ENCODE data around the gene NSL1. TPM values are rescaled to one million over a fixed set of nuclear protein-coding genes. Genes with fewer than 3 reads are reported as not detected.

The NSL1 gene
- total RNA-seq, 1 experiment from 2014 or later, result 36.4 TPM

- TF ChIP-seq REST (IDR thresholded peaks at IDR 0.05; ENCODE audit: low read depth), result no peak
Observed at GRCh38 chr1:212684076-212684475, 107.5 kb downstream of the NSL1 start (continued).

DNA sequence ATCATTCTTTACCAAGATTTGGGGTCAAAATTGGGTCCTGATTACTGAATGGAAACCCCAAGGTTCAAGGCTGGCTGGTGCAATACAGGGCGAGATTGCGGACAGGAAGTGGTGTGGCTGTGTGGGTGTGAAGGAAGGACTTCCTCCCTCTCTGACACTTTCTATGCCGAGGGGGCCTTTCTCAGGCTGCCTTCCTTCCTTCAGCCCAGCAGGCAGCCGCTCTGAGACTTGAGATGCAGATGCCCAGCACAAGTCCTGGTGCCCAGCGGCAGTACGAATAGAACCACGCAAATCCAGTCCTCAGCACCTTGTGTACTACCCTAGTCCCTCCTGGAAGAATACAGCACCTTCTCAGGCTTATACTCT is 108.2 kb downstream of the NSL1 start:
- Histone ChIP-seq H3K36me3 (ENCODE audit: control insufficient read depth in 1 of 2, insufficient read depth in 2 of 2, low read length in 2 of 2) (no peaks in the 10 kb centered on the region), H3K9ac (ENCODE audit: low read length) (no peak overlapping the region), H3K9me3 (ENCODE audit: control insufficient read depth in 1 of 2, insufficient read depth in 1 of 2, low read depth in 1 of 2, low read length in 2 of 2) (no peaks in the 10 kb centered on the region), H3K4me3 (replicated peaks in 1 of 2; ENCODE audit: low read depth in 1 of 2, low read length in 2 of 2) (no peak overlapping the region), H3K79me2 (ENCODE audit: insufficient read depth, low read length) (no peaks in the 10 kb centered on the region), H3K4me1 (ENCODE audit: control insufficient read depth in 1 of 2, insufficient read depth in 2 of 2, low read length in 2 of 2) (no peaks in the 10 kb centered on the region; a peak in 1 of 4 replicates), H2AFZ (ENCODE audit: low read depth, low read length, poor library complexity, severe bottlenecking) (no peak overlapping the region), H3K27ac (ENCODE audit: low read depth, low read length) (no peak overlapping the region), H3K27me3 (ENCODE audit: insufficient read depth, low read length) (no peaks in the 10 kb centered on the region), H3K9me2 (ENCODE audit: insufficient read depth) (no peaks in the 10 kb centered on the region), H4K20me1 (ENCODE audit: insufficient read depth) (no peaks in the 10 kb centered on the region), H3K4me2 (ENCODE audit: low read length) (no peak overlapping the region)
- intact Hi-C loops (cut with micrococcal nuclease), result no loop called here
- TF ChIP-seq ELF1 (IDR thresholded peaks at IDR 0.05; ENCODE audit: borderline replicate concordance, low read depth) (no peak), RAD21 (IDR thresholded peaks at IDR 0.05; ENCODE audit: low read depth) (no peak), SIN3A (IDR thresholded peaks at IDR 0.05; ENCODE audit: low read depth) (no peak), EZH2 (IDR thresholded peaks at IDR 0.05) (no peak), YY1 (IDR thresholded peaks at IDR 0.05; ENCODE audit: extremely low read depth, insufficient replicate concordance, low read depth, low read length) (no peak), EGR1 (IDR thresholded peaks at IDR 0.05; ENCODE audit: low read depth) (no peak; the same call in 1 of the 2 replicates), TCF7L2 (IDR thresholded peaks at IDR 0.05; ENCODE audit: borderline replicate concordance, extremely low read depth, insufficient read depth, insufficient read length) (no peak), EZH2phosphoT487 (IDR thresholded peaks at IDR 0.05; ENCODE audit: borderline replicate concordance) (no peak), ZFX (IDR thresholded peaks at IDR 0.05) (no peak), CEBPB (IDR thresholded peaks at IDR 0.05; ENCODE audit: low read depth) (no peak), JUND (IDR thresholded peaks at IDR 0.05) (no peak), POLR2AphosphoS5 (IDR thresholded peaks at IDR 0.05; ENCODE audit: low read depth, low read length) (no peak)
- TF ChIP-seq, protein P1, sequence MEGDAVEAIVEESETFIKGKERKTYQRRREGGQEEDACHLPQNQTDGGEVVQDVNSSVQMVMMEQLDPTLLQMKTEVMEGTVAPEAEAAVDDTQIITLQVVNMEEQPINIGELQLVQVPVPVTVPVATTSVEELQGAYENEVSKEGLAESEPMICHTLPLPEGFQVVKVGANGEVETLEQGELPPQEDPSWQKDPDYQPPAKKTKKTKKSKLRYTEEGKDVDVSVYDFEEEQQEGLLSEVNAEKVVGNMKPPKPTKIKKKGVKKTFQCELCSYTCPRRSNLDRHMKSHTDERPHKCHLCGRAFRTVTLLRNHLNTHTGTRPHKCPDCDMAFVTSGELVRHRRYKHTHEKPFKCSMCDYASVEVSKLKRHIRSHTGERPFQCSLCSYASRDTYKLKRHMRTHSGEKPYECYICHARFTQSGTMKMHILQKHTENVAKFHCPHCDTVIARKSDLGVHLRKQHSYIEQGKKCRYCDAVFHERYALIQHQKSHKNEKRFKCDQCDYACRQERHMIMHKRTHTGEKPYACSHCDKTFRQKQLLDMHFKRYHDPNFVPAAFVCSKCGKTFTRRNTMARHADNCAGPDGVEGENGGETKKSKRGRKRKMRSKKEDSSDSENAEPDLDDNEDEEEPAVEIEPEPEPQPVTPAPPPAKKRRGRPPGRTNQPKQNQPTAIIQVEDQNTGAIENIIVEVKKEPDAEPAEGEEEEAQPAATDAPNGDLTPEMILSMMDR (IDR thresholded peaks at IDR 0.05 in 2 of 3, conservative IDR thresholded peaks at IDR 0.05 in 1 of 3; ENCODE audit: borderline replicate concordance in 1 of 3, insufficient read depth in 1 of 3, low read depth in 2 of 3, low read length in 2 of 3), result no peak
- TF ChIP-seq, protein P2, sequence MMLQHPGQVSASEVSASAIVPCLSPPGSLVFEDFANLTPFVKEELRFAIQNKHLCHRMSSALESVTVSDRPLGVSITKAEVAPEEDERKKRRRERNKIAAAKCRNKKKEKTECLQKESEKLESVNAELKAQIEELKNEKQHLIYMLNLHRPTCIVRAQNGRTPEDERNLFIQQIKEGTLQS (IDR thresholded peaks at IDR 0.05), result no peak
- TF ChIP-seq, protein P3, sequence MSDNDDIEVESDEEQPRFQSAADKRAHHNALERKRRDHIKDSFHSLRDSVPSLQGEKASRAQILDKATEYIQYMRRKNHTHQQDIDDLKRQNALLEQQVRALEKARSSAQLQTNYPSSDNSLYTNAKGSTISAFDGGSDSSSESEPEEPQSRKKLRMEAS (IDR thresholded peaks at IDR 0.05), result no peak
- ChIA-PET RAD21 (ENCODE audit: low non-redundant PET in 1 of 2, low total read pairs in 2 of 2, uncharacterized antibody in 2 of 2, unreplicated experiment in 2 of 2) (no interaction called here), POLR2A (no interaction called here), CTCF (no interaction called here)
- no TSS peak for BruUV-seq (replicated peaks)
- ATAC-seq, result no peak
- no peak for DNase-seq (ENCODE audit: low read depth, low spot score)
